H1 (cell line): ENCODE measurements around the gene PIMREG. TPM values are rescaled to one million over a fixed set of nuclear protein-coding genes. Genes with fewer than 3 reads are reported as not detected.

Experiments used
- CEBPB ChIP-seq: IDR thresholded peaks from 2 replicates; pipeline ENCODE4 v1.6.1; 2012; ENCODE audit warnings: low read depth, low read length
- CHD2 ChIP-seq: IDR thresholded peaks from 2 replicates; pipeline ENCODE4 v1.6.1; 2012; ENCODE audit warnings: low read length, improper control_type of control experiment
- HDAC2 ChIP-seq, 2 experiments: fragments of 300-600 bp in 1 of 2; sonication (generic) in 1 of 2; IDR thresholded peaks; 2 replicates each; pipeline ENCODE4 v1.6.1; 2011 to 2012; ENCODE audit warnings: low read depth in 2 of 2, low read length in 2 of 2, mild to moderate bottlenecking in 2 of 2, moderate library complexity in 2 of 2, borderline replicate concordance in 1 of 2, inconsistent platforms in 1 of 2
- KDM4A ChIP-seq: IDR thresholded peaks from one replicate; pipeline ENCODE4 v1.7.1; 2012; ENCODE audit warnings: low read depth, mild to moderate bottlenecking, moderate library complexity, low read length, inconsistent platforms; ENCODE audit not compliant: severe bottlenecking
- MAFK ChIP-seq: IDR thresholded peaks from 2 replicates; pipeline ENCODE4 v1.6.1; 2012; ENCODE audit warnings: low read depth, mild to moderate bottlenecking, improper control_type of control experiment, low read length
- PHF8 ChIP-seq: fragments of 200-600 bp; sonication (generic); conservative IDR thresholded peaks from 2 replicates; pipeline ENCODE4 v1.7.1; 2012; ENCODE audit warnings: low read depth, mild to moderate bottlenecking, inconsistent platforms, low read length, moderate library complexity
- RFX5 ChIP-seq: IDR thresholded peaks from 2 replicates; pipeline ENCODE4 v1.6.1; 2011; ENCODE audit warnings: low read depth, low read length, improper control_type of control experiment, borderline replicate concordance
- SP2 ChIP-seq: IDR thresholded peaks from 2 replicates; pipeline ENCODE4 v1.6.1; 2012; ENCODE audit warnings: mild to moderate bottlenecking, low read length, inconsistent platforms
- SP4 ChIP-seq: IDR thresholded peaks from 2 replicates; pipeline ENCODE4 v1.6.1; 2012; ENCODE audit warnings: low read length, inconsistent platforms
- SRF ChIP-seq: IDR thresholded peaks from 2 replicates; pipeline ENCODE4 v1.6.1; 2011; ENCODE audit warnings: mild to moderate bottlenecking, low read depth, low read length, moderate library complexity
- TAF7 ChIP-seq: optimal IDR thresholded peaks from 2 replicates; pipeline ENCODE3; 2011; ENCODE audit warnings: low read depth, mild to moderate bottlenecking, inconsistent platforms, low read length, moderate library complexity, borderline replicate concordance
- TBP ChIP-seq: IDR thresholded peaks from 2 replicates; pipeline ENCODE4 v1.6.1; 2011; ENCODE audit warnings: low read depth, low read length, improper control_type of control experiment
- YY1 ChIP-seq: IDR thresholded peaks from 2 replicates; pipeline ENCODE4 v1.6.1; 2011; ENCODE audit warnings: low read depth, mild to moderate bottlenecking, low read length
- ZNF274 ChIP-seq: IDR thresholded peaks from 2 replicates; pipeline ENCODE4 v1.7.0; 2012; ENCODE audit warnings: low read length, borderline replicate concordance; ENCODE audit errors: extremely low read depth
- polyA plus RNA-seq, 7 experiments: library from polyadenylated mRNA; depleted of rRNA in 3 of 7; stranded (reverse) in 5 of 7; unstranded in 2 of 7; fragments of >200 nt in 5 of 7; fragments of 200-250 nt in 2 of 7; gene quantifications; 1 replicate in 5 of 7; 2 replicates in 1 of 7; 4 replicates in 1 of 7; pipeline versions ENCODE4 v1.2.1 to v1.2.3, GENCODE V29; 2011 to 2013; ENCODE audit warnings: missing spikeins in 2 of 7, mixed read lengths in 2 of 7
- total RNA-seq: library from RNA; stranded (reverse); fragmentation: NEBNext Ultra II Directional; extraction: Animal tissue kit (Norgen Biotek cat#: 25700); gene quantifications from 2 replicates; pipeline ENCODE4 v1.2.1, GENCODE V29; 2021
- TF ChIP-seq, protein P1 (sequence below): IDR thresholded peaks from 2 replicates; pipeline ENCODE4 v1.6.1; 2011; ENCODE audit warnings: low read length, improper control_type of control experiment
- TF ChIP-seq, protein P2 (sequence below): IDR thresholded peaks from 2 replicates; pipeline ENCODE4 v1.6.1; 2012; ENCODE audit warnings: low read length, inconsistent platforms
- TF ChIP-seq, protein P3 (sequence below): IDR thresholded peaks from 2 replicates; pipeline ENCODE4 v1.6.1; 2012; ENCODE audit warnings: inconsistent platforms
- TF ChIP-seq, protein P4 (sequence below), 3 experiments: IDR thresholded peaks; 1 replicate in 2 of 3; 2 replicates in 1 of 3; pipeline versions ENCODE4 v1.5.1 to v1.6.1; 2011; ENCODE audit warnings: low read length in 3 of 3, mild to moderate bottlenecking in 3 of 3, inconsistent platforms in 2 of 3, low read depth in 1 of 3, moderate library complexity in 1 of 3; ENCODE audit not compliant: insufficient read depth in 1 of 3; ENCODE audit errors: control extremely low read depth in 1 of 3

The PIMREG gene
- total and polyA plus RNA-seq, 2 of the 8 experiments (the other 6 are each of a cell fraction or from before 2014, with no cell fraction given): 133 to 148 TPM

DNA sequence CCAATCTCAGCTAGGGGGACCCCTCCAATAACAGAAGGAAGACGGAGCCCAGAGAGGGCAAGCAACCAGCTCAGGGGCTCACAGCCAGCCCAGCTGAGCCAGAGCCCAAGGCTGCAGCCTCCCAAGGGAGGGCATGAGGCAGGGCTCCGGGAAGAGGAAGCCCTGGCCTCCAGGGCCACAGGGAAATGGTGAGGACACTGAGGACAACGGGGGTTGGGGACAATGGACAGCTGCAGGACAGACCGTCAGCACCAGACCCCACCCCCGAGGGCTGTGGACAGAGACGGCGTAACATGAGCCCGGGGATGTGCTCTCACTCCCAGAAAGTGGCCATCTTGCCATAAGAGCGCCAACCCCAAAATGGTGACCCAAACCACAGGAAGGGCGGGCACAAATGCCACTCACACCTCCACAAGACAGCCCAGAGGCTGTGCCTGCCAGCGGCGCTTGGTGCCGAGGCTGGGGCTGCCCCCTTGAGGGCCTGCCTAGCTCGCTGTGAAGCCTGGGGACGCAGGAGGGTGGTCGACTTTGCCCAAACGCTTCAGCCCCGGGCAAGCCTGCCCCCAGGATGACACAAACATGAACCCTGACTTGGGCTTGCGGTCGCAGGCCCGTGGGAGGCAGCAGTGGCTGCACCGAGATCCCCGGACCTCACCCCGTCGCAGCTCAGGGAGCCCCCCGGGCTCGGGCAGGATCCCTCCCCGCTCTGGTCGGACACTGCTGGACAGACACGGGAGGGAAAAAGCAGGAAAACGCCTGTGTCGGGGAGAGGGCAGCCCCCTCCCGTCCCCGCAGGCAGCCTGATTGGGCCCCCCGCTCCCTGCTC is 10.5 kb downstream of the PIMREG start (continued):
- peak; percentile 10 for TF ChIP-seq PHF8
- TF ChIP-seq SRF: no peak
- TF ChIP-seq RFX5: no peak
- TF ChIP-seq YY1: peak; percentile 86
- TF ChIP-seq, protein P1, sequence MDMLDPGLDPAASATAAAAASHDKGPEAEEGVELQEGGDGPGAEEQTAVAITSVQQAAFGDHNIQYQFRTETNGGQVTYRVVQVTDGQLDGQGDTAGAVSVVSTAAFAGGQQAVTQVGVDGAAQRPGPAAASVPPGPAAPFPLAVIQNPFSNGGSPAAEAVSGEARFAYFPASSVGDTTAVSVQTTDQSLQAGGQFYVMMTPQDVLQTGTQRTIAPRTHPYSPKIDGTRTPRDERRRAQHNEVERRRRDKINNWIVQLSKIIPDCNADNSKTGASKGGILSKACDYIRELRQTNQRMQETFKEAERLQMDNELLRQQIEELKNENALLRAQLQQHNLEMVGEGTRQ: no peak
- TF ChIP-seq SP2: no peak
- TF ChIP-seq, protein P2, sequence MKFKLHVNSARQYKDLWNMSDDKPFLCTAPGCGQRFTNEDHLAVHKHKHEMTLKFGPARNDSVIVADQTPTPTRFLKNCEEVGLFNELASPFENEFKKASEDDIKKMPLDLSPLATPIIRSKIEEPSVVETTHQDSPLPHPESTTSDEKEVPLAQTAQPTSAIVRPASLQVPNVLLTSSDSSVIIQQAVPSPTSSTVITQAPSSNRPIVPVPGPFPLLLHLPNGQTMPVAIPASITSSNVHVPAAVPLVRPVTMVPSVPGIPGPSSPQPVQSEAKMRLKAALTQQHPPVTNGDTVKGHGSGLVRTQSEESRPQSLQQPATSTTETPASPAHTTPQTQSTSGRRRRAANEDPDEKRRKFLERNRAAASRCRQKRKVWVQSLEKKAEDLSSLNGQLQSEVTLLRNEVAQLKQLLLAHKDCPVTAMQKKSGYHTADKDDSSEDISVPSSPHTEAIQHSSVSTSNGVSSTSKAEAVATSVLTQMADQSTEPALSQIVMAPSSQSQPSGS: no peak
- TF ChIP-seq SP4: no peak
- no peak for TF ChIP-seq ZNF274
- no peak for TF ChIP-seq MAFK
- TF ChIP-seq, protein P3, sequence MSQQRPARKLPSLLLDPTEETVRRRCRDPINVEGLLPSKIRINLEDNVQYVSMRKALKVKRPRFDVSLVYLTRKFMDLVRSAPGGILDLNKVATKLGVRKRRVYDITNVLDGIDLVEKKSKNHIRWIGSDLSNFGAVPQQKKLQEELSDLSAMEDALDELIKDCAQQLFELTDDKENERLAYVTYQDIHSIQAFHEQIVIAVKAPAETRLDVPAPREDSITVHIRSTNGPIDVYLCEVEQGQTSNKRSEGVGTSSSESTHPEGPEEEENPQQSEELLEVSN: no peak
- TF ChIP-seq CEBPB: no peak
- TF ChIP-seq HDAC2 (IDR thresholded peaks at IDR 0.05; ENCODE audit: borderline replicate concordance in 1 of 2, low read depth in 2 of 2, low read length in 2 of 2): no peak
- peak; percentile 25 for TF ChIP-seq TAF7
- no peak for TF ChIP-seq CHD2
- peak; percentile 27 for TF ChIP-seq KDM4A
- no peak for TF ChIP-seq TBP
- TF ChIP-seq, protein P4, sequence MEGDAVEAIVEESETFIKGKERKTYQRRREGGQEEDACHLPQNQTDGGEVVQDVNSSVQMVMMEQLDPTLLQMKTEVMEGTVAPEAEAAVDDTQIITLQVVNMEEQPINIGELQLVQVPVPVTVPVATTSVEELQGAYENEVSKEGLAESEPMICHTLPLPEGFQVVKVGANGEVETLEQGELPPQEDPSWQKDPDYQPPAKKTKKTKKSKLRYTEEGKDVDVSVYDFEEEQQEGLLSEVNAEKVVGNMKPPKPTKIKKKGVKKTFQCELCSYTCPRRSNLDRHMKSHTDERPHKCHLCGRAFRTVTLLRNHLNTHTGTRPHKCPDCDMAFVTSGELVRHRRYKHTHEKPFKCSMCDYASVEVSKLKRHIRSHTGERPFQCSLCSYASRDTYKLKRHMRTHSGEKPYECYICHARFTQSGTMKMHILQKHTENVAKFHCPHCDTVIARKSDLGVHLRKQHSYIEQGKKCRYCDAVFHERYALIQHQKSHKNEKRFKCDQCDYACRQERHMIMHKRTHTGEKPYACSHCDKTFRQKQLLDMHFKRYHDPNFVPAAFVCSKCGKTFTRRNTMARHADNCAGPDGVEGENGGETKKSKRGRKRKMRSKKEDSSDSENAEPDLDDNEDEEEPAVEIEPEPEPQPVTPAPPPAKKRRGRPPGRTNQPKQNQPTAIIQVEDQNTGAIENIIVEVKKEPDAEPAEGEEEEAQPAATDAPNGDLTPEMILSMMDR (IDR thresholded peaks at IDR 0.05; ENCODE audit: control extremely low read depth in 1 of 3, insufficient read depth in 1 of 3, low read depth in 1 of 3, low read length in 3 of 3): peak in 2 of 3 experiments; percentile 0 to 6; a peak in 1 of 4 replicates
